HEK293 (cell line): ENCODE results near the gene AK8.

Source experiments
- CTCF ChIA-PET: fragments of 350-600 bp; formaldehyde crosslinking; extraction: SDS; loops from one replicate; lab custom pipeline; 2021; ENCODE audit warnings: antibody characterized with exemption; lab: Yijun Ruan, JAX
- POLR2A ChIA-PET: fragments of 300-600 bp; formaldehyde crosslinking; extraction: SDS; loops from one replicate; lab custom pipeline; 2020; ENCODE audit warnings: antibody characterized with exemption, inconsistent platforms; lab: Yijun Ruan, JAX
- H3K27ac ChIP-seq: fragments of 200-500 bp; sonication (Bioruptor generic); 2 replicates; pipeline ENCODE4 v1.5.1; 2014; ENCODE audit warnings: low read depth, low read length, control low read depth, inconsistent platforms; ENCODE audit errors: extremely low read depth
- H3K36me3 ChIP-seq, 2 experiments: fragments of 200-500 bp in 1 of 2; sonication (Bioruptor generic) in 1 of 2; 1 replicate in 1 of 2; 2 replicates in 1 of 2; pipeline ENCODE4 v1.5.1; 2014 to 2017; ENCODE audit warnings: inconsistent platforms in 2 of 2, low read length in 2 of 2; ENCODE audit not compliant: control insufficient read depth in 2 of 2, insufficient read depth in 1 of 2
- H3K4me1 ChIP-seq: fragments of 200-500 bp; sonication (Bioruptor generic); 2 replicates; pipeline ENCODE4 v1.5.1; 2014; ENCODE audit warnings: mild to moderate bottlenecking, low read length, inconsistent platforms; ENCODE audit not compliant: control insufficient read depth, insufficient read depth
- H3K4me3 ChIP-seq: 2 replicates; pipeline ENCODE4 v1.5.1; 2011; ENCODE audit warnings: low read depth, mild to moderate bottlenecking, control low read depth, low read length, moderate library complexity
- H3K9me3 ChIP-seq: fragments of 200-500 bp; sonication (Bioruptor generic); 2 replicates; pipeline ENCODE4 v1.5.1; 2014; ENCODE audit warnings: low read depth, low read length, inconsistent platforms; ENCODE audit not compliant: control insufficient read depth, insufficient read depth
- BCL6B ChIP-seq: fragments of 450-650 bp; formaldehyde crosslinking; IDR thresholded peaks from 2 replicates; pipeline ENCODE4 v1.5.1; 2017; ENCODE audit warnings: missing biosample characterization, missing genetic modification characterization
- CTCF ChIP-seq: fragments of 450-650 bp; formaldehyde crosslinking; IDR thresholded peaks from 2 replicates; pipeline ENCODE4 v1.5.1; 2016; ENCODE audit warnings: missing biosample characterization, missing genetic modification characterization
- KLF7 ChIP-seq: fragments of 450-650 bp; formaldehyde crosslinking; IDR thresholded peaks from 2 replicates; pipeline ENCODE4 v1.5.1; 2016; ENCODE audit warnings: missing biosample characterization, missing genetic modification characterization, borderline replicate concordance
- PRDM2 ChIP-seq: fragments of 450-650 bp; formaldehyde crosslinking; IDR thresholded peaks from 2 replicates; pipeline ENCODE4 v1.5.1; 2016; ENCODE audit warnings: missing biosample characterization, missing genetic modification characterization, borderline replicate concordance
- REPIN1 ChIP-seq: fragments of 450-650 bp; formaldehyde crosslinking; IDR thresholded peaks from 2 replicates; pipeline ENCODE4 v1.5.1; 2017; ENCODE audit warnings: missing biosample characterization, missing genetic modification characterization, low read depth
- ZBTB1 ChIP-seq: fragments of 450-650 bp; formaldehyde crosslinking; IDR thresholded peaks from 2 replicates; pipeline ENCODE4 v1.5.1; 2016; ENCODE audit warnings: missing biosample characterization, missing genetic modification characterization
- ZBTB8A ChIP-seq: fragments of 450-650 bp; formaldehyde crosslinking; IDR thresholded peaks from 2 replicates; pipeline ENCODE4 v1.5.1; 2016; ENCODE audit warnings: missing biosample characterization, missing genetic modification characterization
- ZFP41 ChIP-seq: fragments of 450-650 bp; formaldehyde crosslinking; IDR thresholded peaks from 2 replicates; pipeline ENCODE4 v1.5.1; 2016; ENCODE audit warnings: missing biosample characterization, missing genetic modification characterization, borderline replicate concordance
- ZNF132 ChIP-seq: fragments of 450-650 bp; formaldehyde crosslinking; IDR thresholded peaks from 2 replicates; pipeline ENCODE4 v1.5.1; 2017; ENCODE audit warnings: missing biosample characterization, missing genetic modification characterization, borderline replicate concordance
- ZNF175 ChIP-seq: fragments of 450-650 bp; formaldehyde crosslinking; IDR thresholded peaks from 2 replicates; pipeline ENCODE4 v1.5.1; 2016; ENCODE audit warnings: missing biosample characterization, missing genetic modification characterization
- ZNF18 ChIP-seq: fragments of 450-650 bp; formaldehyde crosslinking; IDR thresholded peaks from 2 replicates; pipeline ENCODE4 v1.5.1; 2016; ENCODE audit warnings: missing biosample characterization, missing genetic modification characterization
- ZNF26 ChIP-seq: fragments of 450-650 bp; formaldehyde crosslinking; IDR thresholded peaks from 2 replicates; pipeline ENCODE4 v1.5.1; 2016; ENCODE audit warnings: missing biosample characterization, missing genetic modification characterization
- ZNF350 ChIP-seq: fragments of 450-650 bp; formaldehyde crosslinking; IDR thresholded peaks from 2 replicates; pipeline ENCODE4 v1.5.0; 2017; ENCODE audit warnings: missing biosample characterization, mild to moderate bottlenecking, missing genetic modification characterization
- ZNF645 ChIP-seq: fragments of 450-650 bp; formaldehyde crosslinking; IDR thresholded peaks from 2 replicates; pipeline ENCODE4; 2016; ENCODE audit warnings: missing biosample characterization, missing genetic modification characterization
- ZNF701 ChIP-seq: fragments of 450-650 bp; formaldehyde crosslinking; IDR thresholded peaks from 2 replicates; pipeline ENCODE4 v1.5.1; 2016; ENCODE audit warnings: missing biosample characterization, missing genetic modification characterization
- ZNF76 ChIP-seq: fragments of 450-650 bp; formaldehyde crosslinking; IDR thresholded peaks from 2 replicates; pipeline ENCODE4; 2016; ENCODE audit warnings: low read depth, missing biosample characterization, missing genetic modification characterization, borderline replicate concordance

AK8 gene

GRCh38 chr9:132733260-132733815, 144.7 kb downstream of the AK8 start:
- CTCF ChIA-PET = interaction anchor here (0.6 kb wide), 1 partner anchor 233 kb away, joined by 3 read pairs; no protein-coding TSS in a partner anchor
- TF ChIP-seq CTCF (tag by site-specific recombination) (no peak), BCL6B (no peak), ZNF76 (no peak), ZNF350 (tag by site-specific recombination) (no peak), ZBTB8A (tag by site-specific recombination) (no peak), ZNF18 (tag by site-specific recombination) (no peak), REPIN1 (tag by site-specific recombination) (no peak), ZNF26 (tag by site-specific recombination) (no peak)
- TF ChIP-seq, all 188 proteins: peak for 0
- no peak overlapping the region for H3K27ac ChIP-seq
- no peaks in the 10 kb centered on the region for H3K36me3 ChIP-seq
- H3K9me3 ChIP-seq = no peaks in the 10 kb centered on the region
- H3K4me3 ChIP-seq = no peak overlapping the region
- POLR2A ChIA-PET = no interaction called here
- no peaks in the 10 kb centered on the region for H3K4me1 ChIP-seq

GRCh38 chr9:132732326-132733259, 145.5 kb downstream of the AK8 start:
- POLR2A ChIA-PET = no interaction called here
- H3K4me1 ChIP-seq = no peaks in the 10 kb centered on the region
- TF ChIP-seq ZNF175 (tag by site-specific recombination) (no peak), ZNF645 (tag by site-specific recombination) (no peak), PRDM2 (tag by site-specific recombination) (no peak), ZBTB1 (tag by site-specific recombination) (no peak), ZNF701 (tag by site-specific recombination) (no peak), BCL6B (no peak), ZNF132 (no peak), ZFP41 (tag by site-specific recombination) (no peak), KLF7 (tag by site-specific recombination) (no peak)

More at GRCh38 chr9:132732326-132733259, 145.5 kb downstream of the AK8 start:
- Histone ChIP-seq H3K36me3 (no peaks in the 10 kb centered on the region), H3K27ac (no peak overlapping the region), H3K4me3 (no peak overlapping the region), H3K9me3 (no peaks in the 10 kb centered on the region)
- CTCF ChIA-PET = interaction anchor here (0.6 kb wide), 1 partner anchor 234 kb away, joined by 3 read pairs; no protein-coding TSS in a partner anchor
